HCT116 (cell line): ENCODE measurements around the gene MPV17.

Experiments used
- JUND ChIP-seq: IDR thresholded peaks from 2 replicates; pipeline ENCODE4 v1.6.1; 2012
- POLR2A ChIP-seq: IDR thresholded peaks from 2 replicates; pipeline ENCODE4 v1.7.0; 2011; ENCODE audit warnings: borderline replicate concordance; ENCODE audit not compliant: insufficient read depth, insufficient read length; ENCODE audit errors: extremely low read depth
- SP1 ChIP-seq: IDR thresholded peaks from 2 replicates; pipeline ENCODE4 v1.6.1; 2012; ENCODE audit warnings: low read depth
- SRF ChIP-seq: IDR thresholded peaks from 2 replicates; pipeline ENCODE4 v1.6.1; 2012; ENCODE audit warnings: low read depth
- TF ChIP-seq, protein P1 (sequence below), 3 experiments: fragments of 200-600 bp in 1 of 3; sonication (generic) in 1 of 3; IDR thresholded peaks in 2 of 3; conservative IDR thresholded peaks in 1 of 3; 2 replicates each; pipeline ENCODE4 v1.5.1; 2012 to 2017; ENCODE audit warnings: low read depth in 2 of 3, low read length in 2 of 3, antibody characterized with exemption in 1 of 3, borderline replicate concordance in 1 of 3, control low read depth in 1 of 3, mild to moderate bottlenecking in 1 of 3, mixed read lengths in 1 of 3, mixed run types in 1 of 3, moderate library complexity in 1 of 3; ENCODE audit not compliant: insufficient read depth in 1 of 3
- TF ChIP-seq, protein P2 (sequence below): IDR thresholded peaks from 2 replicates; pipeline ENCODE4 v1.6.1; 2012; ENCODE audit warnings: low read depth

DNA sequence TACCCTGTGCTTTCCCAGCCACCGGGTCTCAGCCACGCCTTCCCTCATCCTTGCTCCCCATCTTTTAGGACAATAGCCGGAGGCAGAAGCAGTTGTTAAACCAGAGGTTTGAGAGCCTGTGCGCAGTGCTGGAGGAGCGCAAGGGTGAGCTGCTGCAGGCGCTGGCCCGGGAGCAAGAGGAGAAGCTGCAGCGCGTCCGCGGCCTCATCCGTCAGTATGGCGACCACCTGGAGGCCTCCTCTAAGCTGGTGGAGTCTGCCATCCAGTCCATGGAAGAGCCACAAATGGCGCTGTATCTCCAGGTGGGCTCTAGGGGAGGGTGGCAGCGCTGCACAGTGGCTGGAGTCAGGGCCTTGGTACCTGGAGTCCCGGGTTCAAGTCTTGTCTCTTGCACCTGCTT is 17.4 kb downstream of the MPV17 start:
- TF ChIP-seq, protein P1, sequence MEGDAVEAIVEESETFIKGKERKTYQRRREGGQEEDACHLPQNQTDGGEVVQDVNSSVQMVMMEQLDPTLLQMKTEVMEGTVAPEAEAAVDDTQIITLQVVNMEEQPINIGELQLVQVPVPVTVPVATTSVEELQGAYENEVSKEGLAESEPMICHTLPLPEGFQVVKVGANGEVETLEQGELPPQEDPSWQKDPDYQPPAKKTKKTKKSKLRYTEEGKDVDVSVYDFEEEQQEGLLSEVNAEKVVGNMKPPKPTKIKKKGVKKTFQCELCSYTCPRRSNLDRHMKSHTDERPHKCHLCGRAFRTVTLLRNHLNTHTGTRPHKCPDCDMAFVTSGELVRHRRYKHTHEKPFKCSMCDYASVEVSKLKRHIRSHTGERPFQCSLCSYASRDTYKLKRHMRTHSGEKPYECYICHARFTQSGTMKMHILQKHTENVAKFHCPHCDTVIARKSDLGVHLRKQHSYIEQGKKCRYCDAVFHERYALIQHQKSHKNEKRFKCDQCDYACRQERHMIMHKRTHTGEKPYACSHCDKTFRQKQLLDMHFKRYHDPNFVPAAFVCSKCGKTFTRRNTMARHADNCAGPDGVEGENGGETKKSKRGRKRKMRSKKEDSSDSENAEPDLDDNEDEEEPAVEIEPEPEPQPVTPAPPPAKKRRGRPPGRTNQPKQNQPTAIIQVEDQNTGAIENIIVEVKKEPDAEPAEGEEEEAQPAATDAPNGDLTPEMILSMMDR (IDR thresholded peaks at IDR 0.05 in 2 of 3, conservative IDR thresholded peaks at IDR 0.05 in 1 of 3; ENCODE audit: borderline replicate concordance in 1 of 3, insufficient read depth in 1 of 3, low read depth in 2 of 3, low read length in 2 of 3), result no peak
- no peak for TF ChIP-seq POLR2A
- TF ChIP-seq SP1, result no peak
- TF ChIP-seq, protein P2, sequence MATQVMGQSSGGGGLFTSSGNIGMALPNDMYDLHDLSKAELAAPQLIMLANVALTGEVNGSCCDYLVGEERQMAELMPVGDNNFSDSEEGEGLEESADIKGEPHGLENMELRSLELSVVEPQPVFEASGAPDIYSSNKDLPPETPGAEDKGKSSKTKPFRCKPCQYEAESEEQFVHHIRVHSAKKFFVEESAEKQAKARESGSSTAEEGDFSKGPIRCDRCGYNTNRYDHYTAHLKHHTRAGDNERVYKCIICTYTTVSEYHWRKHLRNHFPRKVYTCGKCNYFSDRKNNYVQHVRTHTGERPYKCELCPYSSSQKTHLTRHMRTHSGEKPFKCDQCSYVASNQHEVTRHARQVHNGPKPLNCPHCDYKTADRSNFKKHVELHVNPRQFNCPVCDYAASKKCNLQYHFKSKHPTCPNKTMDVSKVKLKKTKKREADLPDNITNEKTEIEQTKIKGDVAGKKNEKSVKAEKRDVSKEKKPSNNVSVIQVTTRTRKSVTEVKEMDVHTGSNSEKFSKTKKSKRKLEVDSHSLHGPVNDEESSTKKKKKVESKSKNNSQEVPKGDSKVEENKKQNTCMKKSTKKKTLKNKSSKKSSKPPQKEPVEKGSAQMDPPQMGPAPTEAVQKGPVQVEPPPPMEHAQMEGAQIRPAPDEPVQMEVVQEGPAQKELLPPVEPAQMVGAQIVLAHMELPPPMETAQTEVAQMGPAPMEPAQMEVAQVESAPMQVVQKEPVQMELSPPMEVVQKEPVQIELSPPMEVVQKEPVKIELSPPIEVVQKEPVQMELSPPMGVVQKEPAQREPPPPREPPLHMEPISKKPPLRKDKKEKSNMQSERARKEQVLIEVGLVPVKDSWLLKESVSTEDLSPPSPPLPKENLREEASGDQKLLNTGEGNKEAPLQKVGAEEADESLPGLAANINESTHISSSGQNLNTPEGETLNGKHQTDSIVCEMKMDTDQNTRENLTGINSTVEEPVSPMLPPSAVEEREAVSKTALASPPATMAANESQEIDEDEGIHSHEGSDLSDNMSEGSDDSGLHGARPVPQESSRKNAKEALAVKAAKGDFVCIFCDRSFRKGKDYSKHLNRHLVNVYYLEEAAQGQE, result no peak
- no peak for TF ChIP-seq SRF
- TF ChIP-seq JUND, result no peak
